ENCODE measurements around the gene DKKL1.

DKKL1 gene

GRCh38 chr19:49333811-49334288, 29.8 kb upstream of the DKKL1 start:
- Histone ChIP-seq H3K4me3 (ENCODE audit: low read depth, low read length) (no peak overlapping the region), H3K9me3 (no peaks in the 10 kb centered on the region), H3K4me1 (no peaks in the 10 kb centered on the region), H3K36me3 (no peaks in the 10 kb centered on the region), H3K27me3 (no peaks in the 10 kb centered on the region)
- no peak for TF ChIP-seq CTCF (IDR thresholded peaks at IDR 0.05; ENCODE audit: low read depth, low read length)
- no peak for DNase-seq

GRCh38 chr19:49335071-49335783, 28.4 kb upstream of the DKKL1 start, which contains the start of gene CD37:
Gene CD37 (plus strand): TSS chr19:49335406. CDS start chr19:49335541, 135 bp downstream.
- H3K4me3 ChIP-seq (ENCODE audit: low read depth, low read length): no peak within 1 kb of the TSS

GRCh38 chr19:49335784-49336481, 27.7 kb upstream of the DKKL1 start:
- DNase-seq: no peak
- no peaks in the 10 kb centered on the region; the same call in 1 of the 2 replicates for H3K4me1 ChIP-seq
- no peaks in the 10 kb centered on the region for H3K36me3 ChIP-seq
- TF ChIP-seq CTCF (IDR thresholded peaks at IDR 0.05; ENCODE audit: low read depth, low read length): no peak
- no peak overlapping the region for H3K4me3 ChIP-seq (ENCODE audit: low read depth, low read length)
- H3K9me3 ChIP-seq: no peaks in the 10 kb centered on the region; the same call in 1 of the 2 replicates
- no peaks in the 10 kb centered on the region for H3K27me3 ChIP-seq

More at GRCh38 chr19:49335071-49335783, 28.4 kb upstream of the DKKL1 start, which contains the start of gene CD37:
- H3K27me3 ChIP-seq: no peaks in the 10 kb centered on the region
- H3K36me3 ChIP-seq: no peaks in the 10 kb centered on the region
- no peak for TF ChIP-seq CTCF (IDR thresholded peaks at IDR 0.05; ENCODE audit: low read depth, low read length)
- H3K4me1 ChIP-seq: no peaks in the 10 kb centered on the region; the same call in 1 of the 2 replicates
- no peak for DNase-seq
- H3K9me3 ChIP-seq: no peaks in the 10 kb centered on the region; the same call in 1 of the 2 replicates

GRCh38 chr19:49336482-49337266, 27.0 kb upstream of the DKKL1 start:
- no peaks in the 10 kb centered on the region for H3K36me3 ChIP-seq
- H3K27me3 ChIP-seq: no peaks in the 10 kb centered on the region
- no peak for DNase-seq
- H3K9me3 ChIP-seq: no peaks in the 10 kb centered on the region; the same call in 1 of the 2 replicates
- no peak for TF ChIP-seq CTCF (IDR thresholded peaks at IDR 0.05; ENCODE audit: low read depth, low read length)
- no peaks in the 10 kb centered on the region; the same call in 1 of the 2 replicates for H3K4me1 ChIP-seq
- no peak overlapping the region for H3K4me3 ChIP-seq (ENCODE audit: low read depth, low read length)

- Histone ChIP-seq H3K36me3 (no peaks in the 10 kb centered on the region), H3K4me1 (no peaks in the 10 kb centered on the region; the same call in 1 of the 2 replicates), H3K4me3 (ENCODE audit: low read depth, low read length) (no peak overlapping the region), H3K27me3 (no peaks in the 10 kb centered on the region), H3K9me3 (no peaks in the 10 kb centered on the region; the same call in 1 of the 2 replicates)
- no peak for DNase-seq
- no peak for TF ChIP-seq CTCF (IDR thresholded peaks at IDR 0.05; ENCODE audit: low read depth, low read length)
These were observed 26.2 kb upstream of the DKKL1 start for GRCh38 chr19:49337267-49338022.

Data from BE2C (cell line).